ENCODE data around the gene SNX5.

- TF ChIP-seq CTCF (IDR thresholded peaks at IDR 0.05) (no peak), TCF7L2 (IDR thresholded peaks at IDR 0.05; ENCODE audit: low read depth, low read length) (no peak)
Measured at GRCh38 chr20:17952692-17953684, 15.6 kb downstream of the SNX5 start.
